HG03064 (cell line): Measurements from ENCODE around the gene RIMBP2.

Experiments used
- ATAC-seq: cut with Tn5 transposase; IDR thresholded peaks from one replicate; pipeline ENCODE4 v1.9.1; 2021; ENCODE audit warnings: low read depth; ENCODE audit not compliant: unreplicated experiment

The RIMBP2 gene

DNA sequence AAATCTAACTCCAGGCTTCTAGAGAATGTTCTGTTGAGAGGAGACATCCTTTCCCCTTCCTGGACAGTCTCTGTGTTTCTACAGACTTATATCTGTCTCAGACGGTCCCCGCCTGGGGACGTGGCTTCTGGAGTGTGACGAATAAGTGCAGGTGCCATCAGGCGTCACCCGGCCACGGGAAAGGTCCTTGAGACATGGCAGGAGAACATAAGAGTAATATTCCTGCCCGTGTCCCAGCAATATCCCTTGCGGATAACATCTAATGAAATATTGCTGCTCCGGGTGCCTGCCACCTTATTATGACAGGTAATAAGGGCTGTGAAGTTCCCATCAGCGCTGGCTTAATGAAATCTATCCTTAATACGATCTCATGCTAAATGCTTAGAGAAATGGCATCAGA lies 238.8 kb downstream of the RIMBP2 start:
- no peak for ATAC-seq

GRCh38 chr12:130476451-130477135 lies 239.5 kb downstream of the RIMBP2 start:
- ATAC-seq = no peak

GRCh38 chr12:130474599-130475269 lies 241.4 kb downstream of the RIMBP2 start:
- ATAC-seq = no peak

- ATAC-seq = no peak
These were observed 242.8 kb downstream of the RIMBP2 start for GRCh38 chr12:130473266-130473665.

- ATAC-seq = no peak
These were observed 245.1 kb downstream of the RIMBP2 start for GRCh38 chr12:130470969-130471368.

DNA sequence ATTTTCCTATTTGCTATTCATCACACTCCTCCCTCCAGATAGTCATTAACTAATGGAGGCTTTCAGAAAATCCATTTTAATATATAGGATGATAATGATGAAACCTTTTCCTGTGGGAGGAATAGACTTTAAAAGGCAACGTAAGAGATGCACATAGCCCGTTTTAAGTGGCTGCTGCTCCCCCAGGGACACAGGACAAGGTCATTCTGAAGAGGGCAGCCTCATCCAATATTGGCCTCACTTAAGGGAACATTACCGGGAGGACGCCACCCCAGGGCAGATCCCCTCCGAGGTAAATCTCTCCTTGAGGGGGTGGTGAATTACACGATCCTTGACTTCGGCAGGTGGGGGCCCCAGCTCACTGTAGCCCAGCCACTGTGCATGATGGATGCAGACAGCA lies 246.5 kb downstream of the RIMBP2 start:
- no peak for ATAC-seq

- ATAC-seq = no peak
These were observed 247.3 kb downstream of the RIMBP2 start for GRCh38 chr12:130468700-130469245.

DNA sequence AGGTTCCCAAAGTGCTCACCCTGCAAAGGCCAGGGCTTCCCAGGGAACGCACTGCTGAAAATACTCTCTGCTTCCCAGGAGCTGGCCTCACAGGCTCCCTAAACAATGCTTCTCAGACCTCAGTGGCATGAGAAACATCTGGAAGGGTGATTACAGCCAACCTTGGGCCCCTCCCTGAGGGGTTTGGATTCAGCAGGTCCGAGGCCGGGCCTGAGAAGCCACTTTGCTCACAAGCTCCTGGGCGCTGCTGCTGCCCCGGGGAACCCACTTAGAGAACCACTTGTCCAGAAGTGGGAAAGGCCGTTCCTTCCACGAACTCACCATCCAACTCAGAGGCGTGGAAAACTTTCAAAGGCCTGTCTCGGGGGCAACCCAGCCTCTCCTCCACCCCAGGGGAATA lies 247.9 kb downstream of the RIMBP2 start:
- ATAC-seq = no peak

- no peak for ATAC-seq
These were observed 250.5 kb downstream of the RIMBP2 start for GRCh38 chr12:130465626-130466025.

GRCh38 chr12:130465046-130465445 lies 251.1 kb downstream of the RIMBP2 start:
- ATAC-seq = no peak

DNA sequence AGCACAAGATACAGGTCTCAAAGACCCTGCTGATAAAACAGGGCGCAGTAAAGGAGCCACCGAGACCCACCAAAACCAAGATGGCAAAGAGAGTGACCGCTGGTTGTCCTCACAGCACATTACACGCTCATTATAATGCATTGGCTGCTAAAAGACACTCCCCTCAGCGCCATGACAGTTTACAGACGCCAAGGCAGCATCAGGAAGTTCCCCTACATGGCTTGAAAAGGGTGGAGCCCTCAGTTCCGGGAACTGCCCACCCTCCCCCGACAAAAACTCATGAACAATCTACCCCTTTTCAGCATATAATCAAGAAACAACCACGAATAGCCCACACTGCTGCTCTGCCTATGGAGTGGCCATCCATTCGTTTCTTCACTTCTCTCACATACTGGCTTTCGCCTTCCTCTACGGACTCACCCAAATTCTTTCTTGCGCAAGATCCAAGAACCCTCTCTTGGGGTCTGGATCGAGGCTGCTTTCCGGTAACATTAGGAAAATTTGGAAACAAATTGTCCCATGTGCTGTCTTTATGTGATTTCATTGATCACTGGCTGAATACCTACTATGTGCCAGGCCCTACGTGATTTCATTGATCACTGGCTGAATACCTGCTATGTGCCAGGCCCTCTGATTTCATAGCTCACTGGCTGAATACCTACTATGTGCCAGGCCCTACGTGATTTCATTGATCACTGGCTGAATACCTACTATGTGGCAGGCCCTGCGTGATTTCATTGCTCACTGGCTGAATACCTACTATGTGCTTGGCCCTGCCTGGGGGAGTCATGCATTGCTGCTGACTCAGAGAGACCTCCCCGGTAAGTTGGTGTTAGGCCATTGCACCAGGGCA lies 252.1 kb downstream of the RIMBP2 start:
- ATAC-seq = no peak

GRCh38 chr12:130463275-130463658 lies 252.8 kb downstream of the RIMBP2 start:
- no peak for ATAC-seq

DNA sequence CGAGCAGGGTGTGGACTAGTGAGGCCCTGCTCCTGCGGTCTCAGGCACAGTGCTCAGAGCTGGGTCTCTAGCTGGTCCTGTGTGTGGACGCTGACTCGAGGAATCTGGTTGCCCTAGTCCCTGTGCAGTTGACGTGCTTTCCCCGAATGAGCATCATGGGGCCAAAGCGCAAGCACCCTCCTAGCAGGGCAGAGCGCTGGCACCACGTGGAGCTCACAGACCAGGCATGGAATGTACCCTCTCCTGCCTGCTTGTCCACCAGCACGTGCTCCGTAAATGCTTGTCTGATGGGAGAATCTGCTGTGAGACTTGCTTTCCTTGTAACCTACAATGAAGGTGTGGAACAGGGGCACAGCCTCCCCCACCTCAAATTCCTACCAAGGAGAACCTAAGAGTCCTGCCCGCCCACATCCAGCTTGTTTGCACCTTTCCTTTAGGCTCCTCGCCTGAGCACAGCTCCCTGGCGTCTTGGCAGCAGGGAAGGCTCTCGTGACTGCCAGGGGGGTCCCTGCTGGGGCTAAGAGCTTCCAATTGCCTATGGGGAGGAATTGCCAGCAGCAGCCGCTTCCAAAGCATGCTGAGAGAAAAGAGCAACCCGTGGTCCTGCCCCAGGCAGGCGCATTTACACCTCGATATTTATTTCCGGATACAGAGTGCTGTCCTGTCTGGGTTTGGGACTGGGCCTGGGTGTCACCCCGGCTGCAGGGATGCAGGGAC lies 253.4 kb downstream of the RIMBP2 start:
- ATAC-seq = no peak

DNA sequence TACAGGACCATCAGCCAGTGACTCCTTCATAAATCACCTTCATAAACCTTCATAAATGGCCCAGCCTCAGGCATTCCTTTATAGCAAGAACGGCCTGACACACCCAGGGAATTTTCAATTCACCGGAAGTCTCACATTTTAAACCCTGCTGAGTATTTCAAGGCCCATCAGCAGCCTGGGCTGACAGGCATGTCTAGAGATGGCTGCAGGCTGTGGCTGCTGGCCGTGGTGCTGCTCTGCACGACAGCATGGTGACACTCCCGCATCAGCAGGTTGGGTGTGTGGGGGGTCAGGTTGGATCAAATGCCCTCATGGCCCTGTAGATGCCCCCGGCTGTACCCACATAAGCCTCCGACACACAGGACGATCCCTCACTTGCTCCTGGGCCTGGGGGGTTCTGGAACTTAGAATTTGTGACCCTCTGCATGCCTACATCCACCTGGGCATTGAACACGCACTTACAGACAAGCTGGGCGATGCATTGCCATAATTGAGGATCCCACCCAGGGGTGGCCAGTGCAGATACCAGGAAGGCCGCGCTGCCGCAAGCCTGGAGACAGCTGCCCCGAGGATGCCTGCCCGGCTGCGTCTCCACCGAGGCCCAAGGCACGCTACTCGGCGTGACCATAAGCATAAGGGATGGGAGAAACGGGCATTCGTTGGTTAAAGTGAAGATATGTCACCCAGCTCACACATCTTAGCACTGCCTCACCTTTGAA lies 254.1 kb downstream of the RIMBP2 start:
- ATAC-seq = no peak

GRCh38 chr12:130461447-130461815 lies 254.7 kb downstream of the RIMBP2 start:
- no peak for ATAC-seq

GRCh38 chr12:130460611-130461446 lies 255.3 kb downstream of the RIMBP2 start:
- ATAC-seq = no peak

- no peak for ATAC-seq
These were observed 256.2 kb downstream of the RIMBP2 start for GRCh38 chr12:130459916-130460315.

DNA sequence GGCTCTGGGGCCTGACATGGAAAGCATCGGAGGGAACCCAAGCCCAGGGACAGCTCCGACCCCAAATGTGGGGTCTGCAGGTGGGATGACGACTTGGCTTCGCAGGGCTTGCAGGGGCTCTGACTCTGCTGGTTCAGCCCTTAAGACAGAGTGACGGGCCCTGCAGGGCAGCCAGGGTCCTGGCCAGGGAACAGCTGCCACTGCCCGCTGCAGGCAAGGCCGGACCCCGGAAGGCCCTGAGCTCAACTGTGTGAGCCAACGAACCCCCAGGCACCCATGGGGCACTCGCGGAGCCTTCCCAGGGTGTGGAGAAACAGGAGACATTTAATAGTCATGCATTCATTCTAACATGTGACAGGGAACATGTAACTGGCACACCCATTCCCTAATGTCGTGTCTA lies 257.8 kb downstream of the RIMBP2 start:
- ATAC-seq = no peak

DNA sequence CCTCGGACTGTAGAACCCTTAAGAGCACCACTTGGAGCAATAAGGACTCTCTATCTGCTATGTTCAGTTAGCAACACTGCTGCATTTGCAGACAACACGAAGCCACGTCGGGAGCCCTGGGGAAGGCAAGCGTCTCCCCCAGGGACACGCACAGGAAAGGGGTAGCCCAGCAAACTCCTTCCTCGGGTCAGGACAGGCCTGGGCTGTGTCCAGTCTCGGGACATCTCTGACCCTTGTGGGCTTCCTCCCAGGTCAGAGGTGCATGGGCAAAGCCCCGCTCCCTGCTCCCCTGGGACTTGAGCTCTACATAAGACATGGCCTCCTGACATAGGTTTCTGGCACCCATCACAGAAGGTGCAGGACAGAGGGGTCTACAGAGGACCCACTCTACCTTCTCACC lies 258.9 kb downstream of the RIMBP2 start:
- no peak for ATAC-seq
